Lower lobe of right lung (tissue), 2 donors: ENCODE results near the gene PRDX3. TPM values are rescaled to one million over a fixed set of nuclear protein-coding genes. Genes with fewer than 3 reads are reported as not detected.

Experiments used
- ATAC-seq, 2 donors: fragments of 200-7000 bp; cut with Tn5 transposase; one replicate each; pipeline ENCODE4 v1.9.1; 2020 to 2022; ENCODE audit warnings: mild to moderate bottlenecking in 2 of 2, moderate library complexity in 2 of 2
- DNase-seq: peaks from one replicate; pipeline ENCODE4 v3.0.0-alpha.2; 2020
- H3K27ac ChIP-seq: fragments of 200-600 bp; one replicate; pipeline ENCODE4 v1.8.0; 2022
- H3K27me3 ChIP-seq: fragments of 200-600 bp; one replicate; pipeline ENCODE4 v1.8.0; 2022; ENCODE audit warnings: low read depth
- H3K36me3 ChIP-seq: fragments of 200-600 bp; one replicate; pipeline ENCODE4 v1.8.0; 2022; ENCODE audit warnings: mild to moderate bottlenecking
- H3K4me1 ChIP-seq: fragments of 200-600 bp; one replicate; pipeline ENCODE4 v1.8.0; 2022
- H3K4me3 ChIP-seq: fragments of 200-600 bp; one replicate; pipeline ENCODE4 v1.8.0; 2022; ENCODE audit warnings: mild to moderate bottlenecking
- H3K9me3 ChIP-seq: fragments of 200-600 bp; one replicate; pipeline ENCODE4 v1.8.0; 2022
- intact Hi-C: fragments of 100-400 bp; cut with DNase I; formaldehyde crosslinking; loops from one replicate; pipeline ENCODE4 v1.11.0; 2022
- total RNA-seq: library from RNA; stranded (reverse); fragmentation: NEBNext Ultra II Directional; extraction: Animal tissue kit (Norgen Biotek cat#: 25700); gene quantifications from one replicate; pipeline ENCODE4 v1.2.1, GENCODE V29; 2021
- TF ChIP-seq, protein P1 (sequence below): fragments of 200-600 bp; IDR thresholded peaks from one replicate; pipeline ENCODE4 v1.8.0; 2022; ENCODE audit warnings: antibody characterized with exemption, mild to moderate bottlenecking
- donor health status: DM: no; HTN: yes; CAD: no; lungs with severe emphysema.

PRDX3 gene
- total RNA-seq, 1 donor from 2014 or later = 82.0 TPM

GRCh38 chr10:119149729-119150128 lies 28.9 kb downstream of the PRDX3 start:
- TF ChIP-seq, protein P1, sequence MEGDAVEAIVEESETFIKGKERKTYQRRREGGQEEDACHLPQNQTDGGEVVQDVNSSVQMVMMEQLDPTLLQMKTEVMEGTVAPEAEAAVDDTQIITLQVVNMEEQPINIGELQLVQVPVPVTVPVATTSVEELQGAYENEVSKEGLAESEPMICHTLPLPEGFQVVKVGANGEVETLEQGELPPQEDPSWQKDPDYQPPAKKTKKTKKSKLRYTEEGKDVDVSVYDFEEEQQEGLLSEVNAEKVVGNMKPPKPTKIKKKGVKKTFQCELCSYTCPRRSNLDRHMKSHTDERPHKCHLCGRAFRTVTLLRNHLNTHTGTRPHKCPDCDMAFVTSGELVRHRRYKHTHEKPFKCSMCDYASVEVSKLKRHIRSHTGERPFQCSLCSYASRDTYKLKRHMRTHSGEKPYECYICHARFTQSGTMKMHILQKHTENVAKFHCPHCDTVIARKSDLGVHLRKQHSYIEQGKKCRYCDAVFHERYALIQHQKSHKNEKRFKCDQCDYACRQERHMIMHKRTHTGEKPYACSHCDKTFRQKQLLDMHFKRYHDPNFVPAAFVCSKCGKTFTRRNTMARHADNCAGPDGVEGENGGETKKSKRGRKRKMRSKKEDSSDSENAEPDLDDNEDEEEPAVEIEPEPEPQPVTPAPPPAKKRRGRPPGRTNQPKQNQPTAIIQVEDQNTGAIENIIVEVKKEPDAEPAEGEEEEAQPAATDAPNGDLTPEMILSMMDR = peak; percentile 6
- H3K4me1 ChIP-seq = no peaks in the 10 kb centered on the region
- no peaks in the 10 kb centered on the region for H3K9me3 ChIP-seq
- no peak overlapping the region for H3K27ac ChIP-seq
- intact Hi-C loops = no loop called here
- DNase-seq (no peak), ATAC-seq (peak in 1 of 2 donors; percentile 19)
- H3K4me3 ChIP-seq = no peak overlapping the region
- peaks cover 76% of the 10 kb centered on the region for H3K36me3 ChIP-seq
- H3K27me3 ChIP-seq = no peaks in the 10 kb centered on the region

- Histone ChIP-seq H3K27me3 (no peaks in the 10 kb centered on the region), H3K9me3 (no peaks in the 10 kb centered on the region), H3K4me1 (no peaks in the 10 kb centered on the region), H3K36me3 (peaks cover 70% of the 10 kb centered on the region), H3K27ac (no peak overlapping the region), H3K4me3 (no peak overlapping the region)
- DNase-seq (no peak), ATAC-seq (no peak)
- intact Hi-C loops = no loop called here
- TF ChIP-seq, protein P1 = no peak
These were observed 29.5 kb downstream of the PRDX3 start for GRCh38 chr10:119149157-119149556.

DNA sequence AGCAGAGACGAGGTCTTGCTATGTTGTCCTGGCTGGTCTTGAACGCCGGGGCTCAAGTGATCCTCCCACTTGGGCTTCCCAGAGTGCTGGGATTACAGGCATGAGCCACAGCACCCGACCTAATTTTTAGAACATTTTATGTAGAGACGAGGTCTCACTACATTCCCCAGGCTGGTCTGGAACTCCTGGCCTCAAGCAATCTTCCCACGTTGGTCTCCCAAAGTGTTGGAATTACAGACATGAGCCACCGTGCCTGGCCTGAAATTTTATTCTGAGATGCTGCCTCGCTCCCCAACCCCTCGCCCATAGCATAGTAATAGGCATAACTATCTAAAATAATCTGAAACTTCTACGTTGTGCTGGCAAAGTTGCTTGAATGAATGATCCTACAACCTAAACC lies 35.0 kb downstream of the PRDX3 start:
- Histone ChIP-seq H3K27ac (no peak overlapping the region), H3K27me3 (no peaks in the 10 kb centered on the region), H3K4me1 (no peaks in the 10 kb centered on the region), H3K4me3 (no peak overlapping the region), H3K9me3 (no peaks in the 10 kb centered on the region), H3K36me3 (peaks cover 32% of the 10 kb centered on the region)
- TF ChIP-seq, protein P1 = no peak
- no peak for DNase-seq
- no peak for ATAC-seq
- intact Hi-C loops = no loop called here

GRCh38 chr10:119140603-119141245 lies 37.9 kb downstream of the PRDX3 start:
- no peak overlapping the region for H3K27ac ChIP-seq
- TF ChIP-seq, protein P1 = no peak
- intact Hi-C loops = no loop called here
- H3K4me3 ChIP-seq = no peak overlapping the region
- ATAC-seq (peak in 1 of 2 donors; percentile 11), DNase-seq (no peak)
- no peaks in the 10 kb centered on the region for H3K9me3 ChIP-seq
- no peaks in the 10 kb centered on the region for H3K27me3 ChIP-seq
- H3K4me1 ChIP-seq = no peaks in the 10 kb centered on the region
- peaks cover 7% of the 10 kb centered on the region for H3K36me3 ChIP-seq

DNA sequence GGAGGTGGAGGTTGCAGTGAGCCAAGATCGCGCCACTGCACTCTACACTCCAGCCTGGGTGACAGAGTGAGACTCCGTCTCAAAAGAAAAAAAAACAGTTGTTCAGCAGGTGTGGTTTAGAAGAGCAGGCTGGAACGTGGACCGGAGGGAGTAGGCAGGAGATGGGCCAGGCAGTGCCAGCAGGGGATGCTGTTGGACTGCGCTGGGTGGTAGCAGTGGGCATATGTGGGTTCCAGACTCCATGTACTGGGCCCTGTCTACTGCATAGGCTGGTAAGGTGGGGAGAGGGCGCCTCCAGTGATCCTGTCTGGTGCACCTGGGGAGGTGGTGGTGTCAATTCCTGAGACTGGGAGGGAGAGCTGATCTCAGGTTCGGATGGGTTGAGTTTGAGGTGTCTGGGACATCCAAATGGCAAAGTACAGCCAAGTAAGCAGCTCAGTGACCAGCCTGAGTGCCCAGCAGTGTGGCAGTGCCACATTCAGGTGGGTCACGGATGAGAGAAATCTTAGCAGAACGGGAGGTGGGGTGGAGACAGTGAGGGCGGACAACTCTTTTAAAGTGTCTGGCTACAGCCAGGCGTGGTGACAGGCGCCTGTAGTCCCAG lies 39.0 kb downstream of the PRDX3 start:
- H3K4me3 ChIP-seq = no peak overlapping the region
- no peak overlapping the region for H3K27ac ChIP-seq
- H3K27me3 ChIP-seq = no peaks in the 10 kb centered on the region
- no peaks in the 10 kb centered on the region for H3K4me1 ChIP-seq
- peak; percentile 66 to 74 for ATAC-seq
- H3K9me3 ChIP-seq = no peaks in the 10 kb centered on the region
- TF ChIP-seq, protein P1 = peak; percentile 50
- peak; percentile 52 for DNase-seq
- intact Hi-C loops = no loop called here
- H3K36me3 ChIP-seq = peaks cover 7% of the 10 kb centered on the region
